ENCODE results near the gene MKRN3.
"Not testable (repeated sequence)": the region's sequence is repeated elsewhere in the genome, so short reads cannot be mapped to it uniquely, and the experiment has no call there.

Gene MKRN3

GRCh38 chr15:23594252-23594770 lies 28.8 kb downstream of the MKRN3 start:
- no peak for DNase-seq

- DNase-seq, result no peak
These were observed 29.9 kb downstream of the MKRN3 start for GRCh38 chr15:23595368-23595767.

- no peak for DNase-seq
These were observed 31.3 kb downstream of the MKRN3 start for GRCh38 chr15:23596736-23597135.

- not testable (repeated sequence) for DNase-seq
These were observed 31.8 kb downstream of the MKRN3 start for GRCh38 chr15:23597278-23597677.

GRCh38 chr15:23599053-23599452 lies 33.6 kb downstream of the MKRN3 start:
- no peak for DNase-seq

- no peak for DNase-seq
These were observed 36.6 kb downstream of the MKRN3 start for GRCh38 chr15:23602124-23602523.

GRCh38 chr15:23606226-23606625 lies 40.8 kb downstream of the MKRN3 start:
- no peak for DNase-seq

- no peak for DNase-seq
These were observed 51.1 kb downstream of the MKRN3 start for GRCh38 chr15:23616536-23616935.
